BE2C (cell line): ENCODE measurements around the gene LIPM.

Experiments
- DNase-seq: peaks from one replicate; pipeline ENCODE4 v3.0.0-alpha.2; 2020
- H3K27me3 ChIP-seq: fragments of 250-450 bp; sonication (Bioruptor Pico); 2 replicates; pipeline ENCODE4 v1.5.1; 2020; ENCODE audit warnings: mild to moderate bottlenecking
- H3K36me3 ChIP-seq: fragments of 250-450 bp; sonication (Bioruptor Pico); 2 replicates; pipeline ENCODE4 v1.5.1; 2020; ENCODE audit warnings: mild to moderate bottlenecking
- H3K4me1 ChIP-seq: fragments of 250-450 bp; sonication (Bioruptor Pico); 2 replicates; pipeline ENCODE4 v1.5.1; 2020
- H3K4me3 ChIP-seq: 2 replicates; pipeline ENCODE4 v1.5.1; 2011; ENCODE audit warnings: low read depth, low read length
- H3K9me3 ChIP-seq: fragments of 250-450 bp; sonication (Bioruptor Pico); 2 replicates; pipeline ENCODE4 v1.5.1; 2020
- CTCF ChIP-seq: IDR thresholded peaks from 2 replicates; pipeline ENCODE4 v1.5.1; 2012; ENCODE audit warnings: mild to moderate bottlenecking, low read depth, low read length

LIPM gene

DNA sequence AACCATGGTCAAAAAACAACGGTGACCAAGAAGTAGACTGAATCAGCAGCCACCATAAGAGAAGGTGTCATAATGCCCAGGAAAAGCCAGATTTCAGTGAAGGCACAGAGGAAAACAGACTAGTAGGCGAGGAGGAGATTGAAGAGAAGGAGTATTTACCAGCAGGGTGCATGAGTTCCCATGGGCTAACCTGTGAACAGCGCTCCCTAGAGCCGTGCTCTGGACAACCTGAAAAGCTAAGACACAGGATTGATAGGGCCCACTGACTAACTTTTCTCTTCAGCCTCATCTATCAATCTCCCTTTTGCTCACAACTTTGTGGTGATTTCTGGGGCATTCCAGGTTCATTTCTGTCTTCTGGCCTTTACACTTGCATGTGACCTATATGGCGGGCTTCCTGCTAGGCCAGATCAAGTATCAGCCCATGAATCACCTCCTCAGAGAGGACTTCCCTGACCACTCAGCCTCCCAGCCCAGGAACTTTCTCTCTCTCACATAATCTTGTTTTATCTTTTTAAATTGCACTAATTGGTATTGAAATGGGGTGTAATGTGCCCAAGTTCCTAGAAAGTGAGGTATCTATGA, 36.3 kb downstream of the LIPM start:
- Histone ChIP-seq H3K36me3 (no peaks in the 10 kb centered on the region), H3K27me3 (no peaks in the 10 kb centered on the region), H3K4me1 (peaks cover 4% of the 10 kb centered on the region; the same call in 1 of the 2 replicates), H3K4me3 (no peak overlapping the region), H3K9me3 (no peaks in the 10 kb centered on the region)
- no peak for DNase-seq
- TF ChIP-seq CTCF = no peak

DNA sequence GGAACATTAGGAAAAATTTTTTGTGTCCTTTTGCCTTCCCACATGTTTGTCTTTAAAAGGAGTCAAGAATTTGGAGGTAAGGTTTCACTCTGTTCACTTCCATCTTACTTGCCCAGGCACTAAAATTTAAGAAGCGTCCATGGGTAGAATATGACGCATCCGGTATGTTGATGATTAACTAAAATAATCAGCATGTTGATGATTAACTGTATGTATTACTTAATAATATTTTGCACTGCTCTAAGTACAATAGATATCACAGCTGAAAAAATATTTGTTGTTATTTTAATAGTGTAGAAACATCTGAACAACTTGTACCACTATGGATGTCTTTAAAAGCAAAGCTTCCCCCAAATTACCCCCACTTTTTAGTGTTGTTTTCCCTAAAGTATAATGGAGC, 37.6 kb downstream of the LIPM start:
- Histone ChIP-seq H3K4me1 (peaks cover 4% of the 10 kb centered on the region; the same call in 1 of the 2 replicates), H3K27me3 (no peaks in the 10 kb centered on the region), H3K36me3 (no peaks in the 10 kb centered on the region), H3K4me3 (no peak overlapping the region), H3K9me3 (no peaks in the 10 kb centered on the region)
- no peak for DNase-seq
- TF ChIP-seq CTCF = no peak

DNA sequence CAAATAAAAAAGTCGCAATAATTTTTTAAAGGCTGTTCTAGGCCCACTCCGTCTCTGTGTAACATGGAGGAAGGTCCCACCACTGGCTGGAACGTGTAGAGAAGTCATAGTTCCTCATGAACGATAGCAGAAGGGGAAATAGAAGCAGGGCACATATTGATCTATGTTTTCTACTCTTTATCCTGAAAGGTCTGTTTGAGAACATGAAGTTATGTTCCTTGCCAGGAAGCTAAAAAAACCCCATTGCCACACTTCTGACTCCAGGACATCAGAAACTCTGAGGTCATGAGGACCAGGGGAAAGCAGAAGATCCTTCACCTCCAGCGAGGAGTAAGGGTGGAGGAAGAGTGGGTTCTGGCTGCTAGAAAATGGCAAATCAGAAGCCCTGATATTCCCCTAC, 38.4 kb downstream of the LIPM start:
- Histone ChIP-seq H3K4me1 (peaks cover 2% of the 10 kb centered on the region; the same call in 1 of the 2 replicates), H3K4me3 (no peak overlapping the region), H3K9me3 (no peaks in the 10 kb centered on the region), H3K36me3 (no peaks in the 10 kb centered on the region), H3K27me3 (no peaks in the 10 kb centered on the region)
- no peak for TF ChIP-seq CTCF
- DNase-seq = no peak

GRCh38 chr10:88841316-88842111, 39.0 kb downstream of the LIPM start:
- H3K9me3 ChIP-seq = no peaks in the 10 kb centered on the region
- H3K4me3 ChIP-seq = no peak overlapping the region
- no peak for TF ChIP-seq CTCF
- H3K4me1 ChIP-seq = no peaks in the 10 kb centered on the region
- no peak for DNase-seq
- no peaks in the 10 kb centered on the region for H3K27me3 ChIP-seq
- H3K36me3 ChIP-seq = no peaks in the 10 kb centered on the region

- no peak for TF ChIP-seq CTCF
- Histone ChIP-seq H3K36me3 (no peaks in the 10 kb centered on the region), H3K27me3 (no peaks in the 10 kb centered on the region)
These were observed 40.6 kb downstream of the LIPM start for GRCh38 chr10:88843171-88843570.

GRCh38 chr10:88848499-88848898, 46.0 kb downstream of the LIPM start:
- DNase-seq = no peak

More at GRCh38 chr10:88843171-88843570, 40.6 kb downstream of the LIPM start:
- Histone ChIP-seq H3K9me3 (no peaks in the 10 kb centered on the region), H3K4me1 (no peaks in the 10 kb centered on the region), H3K4me3 (no peak overlapping the region)
- DNase-seq = no peak

More at GRCh38 chr10:88848499-88848898, 46.0 kb downstream of the LIPM start:
- H3K4me3 ChIP-seq = no peak overlapping the region
- TF ChIP-seq CTCF = no peak
- H3K4me1 ChIP-seq = no peaks in the 10 kb centered on the region
- H3K27me3 ChIP-seq = no peaks in the 10 kb centered on the region
- no peaks in the 10 kb centered on the region for H3K9me3 ChIP-seq
- H3K36me3 ChIP-seq = no peaks in the 10 kb centered on the region
